GM12878 (cell line): Measurements from ENCODE around the gene AMH.

ENCODE experiments used
- CEBPB ChIP-seq, 2 experiments: fragments of 150-350 bp in 1 of 2; IDR thresholded peaks; 2 replicates each; pipeline ENCODE4 v1.6.1; 2012 to 2014; ENCODE audit warnings: low read depth in 2 of 2, low read length in 2 of 2, borderline replicate concordance in 1 of 2, inconsistent platforms in 1 of 2
- CREB1 ChIP-seq: IDR thresholded peaks from 2 replicates; pipeline ENCODE4 v1.6.1; 2012; ENCODE audit warnings: low read depth, mild to moderate bottlenecking, inconsistent platforms
- CTCF ChIP-seq, 3 experiments: IDR thresholded peaks in 2 of 3; conservative IDR thresholded peaks in 1 of 3; 2 replicates each; pipeline ENCODE4 v1.5.1; 2011; ENCODE audit warnings: low read depth in 3 of 3, low read length in 3 of 3, mild to moderate bottlenecking in 3 of 3, control low read depth in 2 of 3, moderate library complexity in 2 of 3, inconsistent platforms in 1 of 3, mixed read lengths in 1 of 3; ENCODE audit not compliant: control insufficient read depth in 2 of 3, insufficient read depth in 1 of 3; ENCODE audit errors: extremely low read depth in 1 of 3
- GABPA ChIP-seq: IDR thresholded peaks from 2 replicates; pipeline ENCODE4 v1.6.1; 2014; ENCODE audit warnings: antibody characterized with exemption, low read depth, mild to moderate bottlenecking, inconsistent platforms
- IKZF1 ChIP-seq: fragments of 450-650 bp; conservative IDR thresholded peaks from 2 replicates; pipeline ENCODE4 v1.6.1; 2017; ENCODE audit warnings: antibody characterized with exemption, mild to moderate bottlenecking
- JUNB ChIP-seq: IDR thresholded peaks from 2 replicates; pipeline ENCODE4 v1.6.1; 2016; ENCODE audit warnings: antibody characterized with exemption, mild to moderate bottlenecking
- NFIC ChIP-seq: IDR thresholded peaks from 2 replicates; pipeline ENCODE4 v1.6.1; 2012; ENCODE audit warnings: low read depth, mild to moderate bottlenecking, inconsistent platforms, low read length, moderate library complexity
- SP1 ChIP-seq: IDR thresholded peaks from one replicate; pipeline ENCODE4 v1.6.1; 2011; ENCODE audit warnings: low read depth, low read length
- TAF1 ChIP-seq: IDR thresholded peaks from 2 replicates; pipeline ENCODE4 v1.6.1; 2011; ENCODE audit warnings: mild to moderate bottlenecking, low read depth, low read length, borderline replicate concordance

- no peak for TF ChIP-seq CEBPB (IDR thresholded peaks at IDR 0.05; ENCODE audit: borderline replicate concordance in 1 of 2, low read depth in 2 of 2, low read length in 2 of 2)
- TF ChIP-seq GABPA = no peak
- TF ChIP-seq JUNB = no peak
- no peak for TF ChIP-seq CTCF (IDR thresholded peaks at IDR 0.05 in 2 of 3, conservative IDR thresholded peaks at IDR 0.05 in 1 of 3; ENCODE audit: control insufficient read depth in 2 of 3, extremely low read depth in 1 of 3, insufficient read depth in 1 of 3, low read depth in 3 of 3, low read length in 3 of 3)
- no peak for TF ChIP-seq IKZF1
- no peak for TF ChIP-seq SP1
- no peak for TF ChIP-seq TAF1
- no peak for TF ChIP-seq NFIC
- no peak for TF ChIP-seq CREB1
Observed at GRCh38 chr19:2274185-2274711, 25.1 kb downstream of the AMH start.
